Eye (tissue), 1 donor: ENCODE measurements around the gene BRINP1.

ENCODE experiments used
- DNase-seq: peaks from one replicate; pipeline ENCODE4 v3.0.0-alpha.2; 2015

The BRINP1 gene

GRCh38 chr9:119337573-119337972 lies 31.7 kb downstream of the BRINP1 start:
- no peak for DNase-seq

- peak; percentile 71 for DNase-seq
Observed at GRCh38 chr9:119334745-119335144, 34.5 kb downstream of the BRINP1 start.

DNA sequence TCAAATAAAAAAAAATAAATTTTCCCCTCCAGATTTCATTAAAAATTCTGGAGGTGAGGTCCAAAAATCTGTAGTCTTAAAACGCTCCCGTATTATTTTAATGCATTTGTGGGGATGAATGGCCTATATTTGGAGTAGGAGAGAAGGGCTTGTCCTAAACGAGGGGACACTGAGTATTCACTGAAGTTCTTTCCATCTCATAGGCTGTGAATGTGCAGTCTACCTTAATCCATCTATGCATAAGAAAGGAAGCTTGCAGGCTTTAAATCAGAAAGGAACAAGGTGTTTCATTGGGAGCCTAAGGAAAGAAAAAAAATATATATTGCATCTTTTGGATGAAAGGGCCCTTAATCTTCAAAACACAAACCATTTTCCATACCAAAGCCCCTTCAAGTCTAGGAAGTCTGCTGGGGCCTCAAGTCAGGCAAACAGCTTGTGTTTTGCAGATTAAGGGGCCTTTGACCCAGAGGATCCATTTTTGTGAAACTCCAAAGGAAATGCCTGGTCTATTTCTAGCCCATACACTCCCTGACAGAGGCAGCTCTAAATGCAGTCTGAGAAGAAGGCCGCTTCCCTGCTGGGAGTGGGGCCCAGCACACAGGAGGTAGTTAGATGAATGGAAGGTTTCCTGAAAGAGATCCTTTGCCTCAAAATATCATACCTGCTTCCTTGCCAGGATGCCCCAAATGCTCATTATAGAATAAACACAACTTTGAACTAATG lies 35.6 kb downstream of the BRINP1 start:
- DNase-seq, result no peak

GRCh38 chr9:119332522-119332921 lies 36.7 kb downstream of the BRINP1 start:
- no peak for DNase-seq

GRCh38 chr9:119322184-119322583 lies 47.1 kb downstream of the BRINP1 start:
- peak; percentile 25 for DNase-seq

- no peak for DNase-seq
Observed at GRCh38 chr9:119318371-119318770, 50.9 kb downstream of the BRINP1 start.

- no peak for DNase-seq
Observed at GRCh38 chr9:119313846-119314245, 55.4 kb downstream of the BRINP1 start.

DNA sequence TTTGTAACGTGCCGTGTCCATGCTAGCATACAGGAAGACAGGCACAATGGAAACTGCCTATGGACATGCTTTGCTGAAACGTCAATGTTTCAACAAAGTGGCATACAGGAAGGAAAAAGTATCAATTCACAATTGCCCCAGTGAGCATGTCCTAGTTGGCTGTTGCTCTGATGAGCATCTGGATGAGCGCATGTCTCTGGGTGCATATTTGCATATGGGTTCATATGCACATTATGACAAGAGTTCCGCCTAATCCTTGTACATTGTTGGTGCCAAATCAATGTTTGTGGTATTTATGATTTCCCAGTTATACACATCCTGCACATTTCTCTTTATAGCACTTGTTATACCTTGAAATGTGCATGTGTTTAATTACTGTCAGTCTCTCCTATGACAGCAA lies 58.5 kb downstream of the BRINP1 start:
- no peak for DNase-seq

DNA sequence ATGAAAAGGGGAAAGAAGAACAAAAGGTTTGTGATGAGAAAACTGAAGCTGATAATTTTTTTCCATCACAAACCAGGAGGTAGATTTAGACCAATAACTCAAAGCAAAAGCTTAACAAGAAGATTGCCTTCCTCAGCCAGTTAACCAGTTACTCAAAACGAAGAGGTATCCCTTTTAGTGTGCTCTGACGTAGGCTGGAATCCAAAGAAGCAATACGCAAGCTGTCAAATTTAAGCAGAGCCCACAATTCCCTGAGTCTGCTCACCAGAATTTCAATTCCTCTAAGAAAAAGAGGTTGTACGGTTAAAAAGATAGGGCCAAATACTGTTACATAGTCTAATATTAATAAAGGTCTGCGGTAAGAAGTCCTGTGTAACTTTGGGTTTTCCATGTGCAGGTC lies 61.8 kb downstream of the BRINP1 start:
- DNase-seq, result no peak

GRCh38 chr9:119304555-119304954 lies 64.7 kb downstream of the BRINP1 start:
- DNase-seq, result no peak

DNA sequence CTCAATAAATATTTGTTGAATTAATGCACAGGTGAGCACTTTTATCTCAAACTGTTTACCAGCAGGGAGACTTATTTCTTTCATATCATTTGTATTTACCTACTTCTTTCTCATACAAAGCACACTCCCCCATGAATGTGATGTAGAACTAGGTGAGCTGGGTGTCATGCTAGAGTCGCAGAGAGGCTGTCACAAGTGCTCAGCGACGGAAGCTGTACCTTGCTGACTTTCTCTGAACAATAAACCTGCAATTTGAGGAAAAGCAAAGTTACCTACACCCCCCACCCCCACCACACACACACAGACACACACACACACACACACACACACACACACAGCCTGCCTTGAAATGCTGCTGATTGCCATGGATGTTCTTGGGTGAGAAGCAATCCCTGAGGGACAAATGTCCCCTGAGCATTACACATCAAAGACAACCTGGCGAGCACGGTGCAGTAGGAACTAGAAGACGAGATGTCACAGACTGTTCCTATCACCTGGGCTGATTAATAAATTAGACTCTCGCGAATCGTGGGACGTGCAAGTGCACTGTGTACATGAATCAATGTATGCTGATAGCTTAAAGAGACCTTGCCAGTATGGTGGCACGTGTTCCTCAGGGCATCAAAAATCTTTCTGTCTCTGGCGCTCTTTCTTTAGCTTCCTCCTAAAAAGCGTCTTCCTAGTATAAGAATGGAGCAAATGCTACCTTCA lies 66.1 kb downstream of the BRINP1 start:
- DNase-seq, result no peak

DNA sequence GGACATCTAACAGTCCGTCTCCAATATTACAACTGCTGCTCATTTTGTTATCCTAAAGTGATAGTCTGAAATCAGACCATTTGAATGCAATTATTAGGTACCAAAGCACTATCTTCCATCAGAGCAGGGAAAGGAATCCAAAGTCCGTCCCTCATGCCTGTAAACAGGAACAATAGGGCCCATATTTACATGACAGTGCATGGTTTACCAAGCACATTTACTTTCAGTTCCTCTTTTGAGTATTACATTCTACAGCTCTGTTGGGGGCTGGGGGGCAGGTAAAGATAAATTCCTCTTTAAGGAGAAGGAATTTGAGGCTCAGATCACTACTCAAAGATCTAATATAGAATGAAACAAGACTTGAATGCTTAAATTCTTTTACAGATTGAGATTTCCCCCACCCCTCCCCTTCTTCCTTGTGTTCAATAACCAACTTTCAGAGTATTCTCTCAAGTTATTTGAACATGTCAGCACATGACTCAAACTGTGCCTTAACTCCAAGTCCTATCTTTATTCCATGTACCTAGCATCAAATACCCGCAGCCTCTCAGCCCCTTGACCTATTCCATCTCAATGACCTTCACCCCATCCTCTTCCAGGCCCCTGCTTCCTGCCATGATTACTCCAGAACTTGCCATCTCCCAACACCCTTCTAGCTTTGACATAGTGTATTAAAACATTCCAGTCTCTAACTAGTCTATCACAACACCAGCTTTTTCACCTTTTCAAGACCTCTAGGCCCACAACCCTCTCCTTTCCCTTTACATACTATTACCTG lies 71.0 kb downstream of the BRINP1 start:
- DNase-seq, result no peak

DNA sequence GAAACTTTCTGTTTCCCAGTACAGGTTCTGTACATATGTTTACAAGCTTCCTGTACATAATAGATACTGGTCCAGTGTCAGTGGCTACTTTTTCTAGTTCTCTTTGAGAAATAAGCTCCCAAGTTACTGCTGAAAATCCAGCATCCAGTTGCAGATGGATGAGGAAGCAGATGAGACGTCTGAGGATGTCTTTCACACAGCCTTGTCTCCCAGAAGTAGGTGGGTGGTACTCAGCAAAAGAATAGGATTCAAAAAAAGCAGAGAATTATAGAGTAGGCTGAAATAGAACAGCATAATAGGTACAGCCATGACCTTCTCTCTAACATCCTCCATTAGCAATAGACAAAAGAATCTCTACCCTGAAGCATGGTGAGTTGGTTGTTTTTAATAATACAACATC lies 77.7 kb downstream of the BRINP1 start:
- DNase-seq, result no peak

- peak; percentile 89 for DNase-seq
Observed at GRCh38 chr9:119289740-119290433, 79.3 kb downstream of the BRINP1 start.

DNA sequence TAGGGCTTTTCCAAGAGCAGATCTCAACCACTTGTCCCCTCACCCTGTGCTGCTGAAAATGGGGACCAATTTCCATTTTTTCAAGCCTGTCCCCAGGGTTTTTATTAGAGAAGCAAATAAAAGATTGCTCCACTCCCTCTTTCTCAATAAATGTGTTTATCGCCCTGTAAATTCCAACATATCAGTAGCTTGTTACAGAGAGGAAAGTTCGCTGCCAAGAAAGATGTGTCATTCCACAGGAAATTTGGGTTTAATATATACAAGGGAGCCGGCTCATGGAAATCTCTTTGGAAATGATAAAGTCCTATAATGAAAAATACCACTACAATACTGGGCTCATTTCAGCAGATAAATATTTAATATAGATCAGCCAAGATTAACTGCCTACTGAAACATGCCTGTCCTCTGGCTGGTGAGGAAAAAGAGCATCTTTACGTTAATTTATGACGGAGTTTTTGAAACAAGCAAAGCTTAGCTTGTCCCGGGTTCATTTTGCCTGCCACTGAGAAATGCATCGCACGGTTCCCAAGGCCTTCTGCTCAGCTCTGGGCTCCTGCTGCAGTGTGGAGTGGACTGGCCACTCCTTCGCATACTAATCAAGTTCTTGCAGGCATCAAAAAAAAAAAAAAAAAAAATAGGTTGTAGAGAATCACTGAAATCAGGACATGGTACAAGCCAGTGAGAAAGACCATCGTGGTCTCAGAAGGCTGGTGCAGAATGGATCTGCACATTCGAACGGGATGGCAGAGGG lies 84.5 kb downstream of the BRINP1 start:
- no peak for DNase-seq

GRCh38 chr9:119284118-119284517 lies 85.1 kb downstream of the BRINP1 start:
- DNase-seq, result peak; percentile 57

- peak; percentile 26 for DNase-seq
Observed at GRCh38 chr9:119283078-119283794, 86.0 kb downstream of the BRINP1 start.

DNA sequence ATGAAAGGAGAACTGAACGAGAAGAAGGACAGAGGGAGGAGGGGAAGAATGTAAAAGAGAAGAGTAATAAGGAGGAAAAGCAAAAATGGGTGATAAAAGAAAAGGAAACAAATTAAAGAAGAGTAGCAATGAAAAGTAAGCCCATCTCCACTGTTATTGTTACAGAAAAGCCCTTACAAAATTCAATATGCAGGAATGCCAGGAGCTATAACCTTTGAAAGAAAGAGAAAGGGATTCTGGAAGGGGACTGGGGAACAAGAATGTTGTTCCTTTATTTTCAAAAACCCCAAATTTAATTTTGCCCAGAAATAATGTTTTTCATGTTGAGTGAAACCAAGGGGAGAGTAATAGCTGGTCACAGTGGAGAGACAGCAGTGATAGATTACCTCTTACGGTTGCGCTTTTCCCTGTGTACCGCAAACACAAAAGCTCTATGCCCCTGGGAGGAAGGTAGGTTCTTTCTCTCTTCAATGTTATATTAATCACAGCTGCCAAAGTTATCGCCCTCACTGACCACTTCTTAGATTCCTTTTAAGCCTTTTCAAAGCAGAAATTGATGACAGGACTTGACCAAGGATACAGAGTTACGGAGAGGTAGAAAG lies 86.7 kb downstream of the BRINP1 start:
- no peak for DNase-seq

DNA sequence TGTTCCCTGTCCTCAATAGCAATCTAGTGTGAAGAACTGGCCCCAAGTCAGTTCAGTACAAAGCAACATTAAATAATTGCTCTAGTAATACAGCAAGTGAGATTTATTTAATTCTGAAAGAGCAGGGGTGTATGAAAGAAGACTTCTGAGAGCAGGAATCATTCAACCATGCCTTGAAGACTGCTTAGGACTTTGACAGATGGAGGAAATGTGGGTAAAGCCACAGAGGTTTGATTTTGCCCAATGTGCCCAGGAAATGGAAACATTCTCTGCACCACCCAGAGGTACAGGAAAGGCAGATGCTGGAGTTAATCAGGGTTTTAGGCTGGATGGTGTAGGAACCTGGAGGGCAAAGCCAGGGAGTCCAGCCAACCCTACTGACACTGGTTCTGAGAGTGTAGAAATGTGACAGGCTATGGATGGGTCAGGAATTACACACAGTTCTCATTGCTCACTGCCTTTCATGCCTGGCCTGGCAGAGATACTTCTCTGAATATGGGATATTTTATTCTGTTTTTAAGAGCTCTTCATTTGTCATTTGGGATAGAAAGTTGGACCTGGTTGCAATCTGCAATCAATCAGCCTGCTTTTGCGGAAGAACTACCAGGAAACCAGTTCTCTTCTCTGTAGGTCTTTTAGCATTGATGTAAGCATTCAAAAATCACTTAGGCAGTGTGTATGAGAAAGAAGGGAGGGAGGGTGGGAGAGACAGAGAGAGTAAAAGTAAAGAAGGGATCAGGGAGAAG lies 88.3 kb downstream of the BRINP1 start:
- DNase-seq, result no peak

- peak; percentile 77 for DNase-seq
Observed at GRCh38 chr9:119278171-119278570, 91.1 kb downstream of the BRINP1 start.
